Uterus (tissue), 4 donors: Measurements from ENCODE around the gene MEF2C. TPM values are rescaled to one million over a fixed set of nuclear protein-coding genes. Genes with fewer than 3 reads are reported as not detected.
A peak's percentile ranks its signal among the peaks of the same experiment; 100 is the strongest.

Source experiments
- DNase-seq, 2 donors: peaks; one replicate each; pipeline ENCODE4 v3.0.0-alpha.2; 2019 to 2020
- H3K27ac ChIP-seq, 2 donors: fragments of 200-600 bp; sonication (generic); 1 replicate in 1 of 2; 2 replicates in 1 of 2; pipeline ENCODE4 v1.5.1; 2016 to 2018
- H3K27me3 ChIP-seq, 2 donors: fragments of 200-600 bp; sonication (generic); one replicate each; pipeline ENCODE4 v1.5.1; 2018 to 2019; ENCODE audit warnings: control low read depth in 1 of 2
- H3K36me3 ChIP-seq, 2 donors: fragments of 200-600 bp; sonication (generic); one replicate each; pipeline ENCODE4 v1.5.1; 2019; ENCODE audit warnings: control low read depth in 1 of 2
- H3K4me1 ChIP-seq, 2 donors: fragments of 200-600 bp; sonication (generic); one replicate each; pipeline ENCODE4 v1.5.1; 2018 to 2019; ENCODE audit warnings: control low read depth in 1 of 2
- H3K4me3 ChIP-seq, 2 donors: fragments of 200-600 bp; sonication (generic); 1 replicate in 1 of 2; 2 replicates in 1 of 2; pipeline ENCODE4 v1.5.1; 2018 to 2019; ENCODE audit warnings: mild to moderate bottlenecking in 1 of 2
- H3K9me3 ChIP-seq, 2 donors: fragments of 200-600 bp; sonication (generic); one replicate each; pipeline ENCODE4 v1.5.1; 2019; ENCODE audit warnings: control low read depth in 1 of 2
- CTCF ChIP-seq, 4 experiments: fragments of 200-600 bp in 2 of 4; fragments of 450-650 bp in 2 of 4; sonication (generic) in 2 of 4; IDR thresholded peaks; one replicate each; pipeline ENCODE4 v1.5.1; 2016 to 2019; ENCODE audit warnings: antibody characterized with exemption in 4 of 4, mild to moderate bottlenecking in 2 of 4, moderate library complexity in 1 of 4
- POLR2A ChIP-seq, 2 donors: fragments of 450-650 bp; IDR thresholded peaks; one replicate each; pipeline ENCODE4 v1.6.1; 2016; ENCODE audit warnings: antibody characterized with exemption in 2 of 2, mild to moderate bottlenecking in 1 of 2, moderate library complexity in 1 of 2
- intact Hi-C: fragments of 100-400 bp; cut with DNase I; formaldehyde crosslinking; loops from one replicate; pipeline ENCODE4 v1.15.1; 2023; ENCODE audit warnings: low total_unique reads
- total RNA-seq, 4 donors: library from RNA; depleted of rRNA in 3 of 4; stranded (reverse); fragments of >200 nt in 3 of 4; gene quantifications; one replicate each; pipeline versions ENCODE4 v1.1.0 to v1.2.4, GENCODE V29; 2014 to 2023
- donor health status: DM: yes; HTN: yes; CAD: no.

Gene MEF2C
- total RNA-seq, 4 donors from 2014 or later = 30.3 to 134 (median 70.3) TPM

GRCh38 chr5:88743231-88743834 is 139.7 kb downstream of the MEF2C start:
- intact Hi-C loops = no loop called here
- no peaks in the 10 kb centered on the region for H3K36me3 ChIP-seq
- no peak for DNase-seq
- no peaks in the 10 kb centered on the region for H3K9me3 ChIP-seq
- H3K4me3 ChIP-seq = no peak overlapping the region
- TF ChIP-seq CTCF (IDR thresholded peaks at IDR 0.05) (no peak), POLR2A (IDR thresholded peaks at IDR 0.05) (no peak)
- H3K27ac ChIP-seq = no peak overlapping the region
- H3K27me3 ChIP-seq = no peaks in the 10 kb centered on the region
- no peaks in the 10 kb centered on the region for H3K4me1 ChIP-seq

DNA sequence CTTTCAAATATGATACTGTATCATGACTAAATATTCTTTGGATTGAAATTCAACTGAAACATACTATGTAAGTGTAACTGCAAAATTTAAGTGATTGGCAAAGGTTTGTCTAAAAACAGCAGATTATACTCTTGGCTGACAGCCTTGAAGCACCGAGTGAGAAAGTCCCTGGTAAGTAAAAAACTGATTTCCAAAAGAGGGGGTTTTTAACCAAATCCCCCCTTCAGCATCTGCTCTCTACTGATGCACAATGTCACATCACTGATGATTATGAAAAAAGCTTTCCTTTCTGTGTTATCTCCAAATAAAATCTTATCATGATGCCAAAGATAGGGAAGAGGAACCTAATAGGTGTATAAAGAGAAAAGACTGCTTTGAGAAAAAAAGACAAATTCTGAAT is 141.0 kb downstream of the MEF2C start:
- intact Hi-C loops = no loop called here
- Histone ChIP-seq H3K4me3 (no peak overlapping the region), H3K27ac (peak overlapping the region in 1 of 2 donors; percentile 17), H3K9me3 (no peaks in the 10 kb centered on the region), H3K36me3 (no peaks in the 10 kb centered on the region), H3K4me1 (no peaks in the 10 kb centered on the region), H3K27me3 (no peaks in the 10 kb centered on the region)
- TF ChIP-seq CTCF (IDR thresholded peaks at IDR 0.05) = no peak
- TF ChIP-seq POLR2A (IDR thresholded peaks at IDR 0.05) = no peak
- DNase-seq = no peak

DNA sequence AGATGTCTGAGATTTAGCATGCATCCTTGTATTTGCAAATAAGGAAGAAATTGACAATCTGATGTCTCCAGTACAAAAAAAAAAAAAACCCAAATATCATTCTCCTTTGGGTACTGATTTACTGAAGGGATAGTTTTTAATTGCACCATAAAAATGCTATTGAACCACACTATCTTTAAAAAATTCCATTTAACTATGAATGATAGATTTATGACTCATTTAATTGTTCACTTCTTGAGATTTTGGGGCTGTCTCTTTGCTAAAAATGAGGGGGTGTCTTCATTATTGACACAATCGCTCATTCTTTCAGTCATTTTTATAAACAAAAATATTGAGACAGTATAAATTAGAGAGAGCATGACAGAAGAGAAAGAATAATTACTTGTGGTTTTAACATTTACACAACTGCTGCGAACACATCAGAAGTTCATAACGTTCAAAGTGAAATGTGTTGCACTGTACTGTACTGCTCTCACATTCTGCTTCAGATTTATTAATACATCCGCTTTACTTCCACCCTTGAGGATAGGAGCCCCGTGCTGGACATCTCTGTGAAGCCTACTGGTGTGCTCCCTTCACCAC is 142.3 kb downstream of the MEF2C start:
- no peaks in the 10 kb centered on the region for H3K9me3 ChIP-seq
- no peaks in the 10 kb centered on the region for H3K4me1 ChIP-seq
- intact Hi-C loops = no loop called here
- no peak for TF ChIP-seq CTCF (IDR thresholded peaks at IDR 0.05)
- H3K27me3 ChIP-seq = no peaks in the 10 kb centered on the region
- no peak overlapping the region for H3K27ac ChIP-seq
- no peak for DNase-seq
- no peaks in the 10 kb centered on the region for H3K36me3 ChIP-seq
- H3K4me3 ChIP-seq = no peak overlapping the region

DNA sequence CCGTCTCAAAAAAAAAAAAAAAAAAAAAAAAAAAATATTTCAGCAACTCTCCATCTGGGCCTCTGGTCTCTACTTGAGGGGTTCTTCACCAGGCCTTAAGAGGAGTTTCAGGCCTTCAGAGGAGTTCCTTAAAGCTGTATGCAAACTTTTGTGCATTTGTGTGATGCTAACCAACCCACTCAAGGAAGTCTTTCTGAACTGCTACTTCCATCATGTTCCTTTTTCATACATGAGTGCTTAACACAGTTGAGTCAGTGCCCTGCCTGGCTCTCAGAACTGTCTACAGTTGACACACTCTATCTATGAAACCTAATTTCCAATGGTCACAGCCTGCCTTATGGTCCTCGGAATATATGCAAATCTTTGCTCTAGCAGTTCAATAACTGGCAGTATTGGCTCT is 146.5 kb downstream of the MEF2C start:
- intact Hi-C loops = no loop called here
- peak overlapping the region in 1 of 2 donors; percentile 72 for H3K27ac ChIP-seq
- H3K27me3 ChIP-seq = no peaks in the 10 kb centered on the region
- no peaks in the 10 kb centered on the region for H3K9me3 ChIP-seq
- no peak for DNase-seq
- H3K4me1 ChIP-seq = no peaks in the 10 kb centered on the region
- no peak for TF ChIP-seq POLR2A (IDR thresholded peaks at IDR 0.05)
- TF ChIP-seq CTCF (IDR thresholded peaks at IDR 0.05) = no peak
- H3K36me3 ChIP-seq = no peaks in the 10 kb centered on the region
- no peak overlapping the region for H3K4me3 ChIP-seq

GRCh38 chr5:88734983-88735382 is 148.0 kb downstream of the MEF2C start:
- H3K9me3 ChIP-seq = no peaks in the 10 kb centered on the region
- no peaks in the 10 kb centered on the region for H3K4me1 ChIP-seq
- intact Hi-C loops = no loop called here
- no peaks in the 10 kb centered on the region for H3K36me3 ChIP-seq
- DNase-seq = no peak
- H3K27ac ChIP-seq = peak overlapping the region; percentile 17 to 79
- no peak overlapping the region for H3K4me3 ChIP-seq
- H3K27me3 ChIP-seq = no peaks in the 10 kb centered on the region
- no peak for TF ChIP-seq CTCF (IDR thresholded peaks at IDR 0.05)
- TF ChIP-seq POLR2A (IDR thresholded peaks at IDR 0.05) = no peak
